ENCODE results near the gene ALDH3A1. TPM values are rescaled to one million over a fixed set of nuclear protein-coding genes. Genes with fewer than 3 reads are reported as not detected.

The ALDH3A1 gene
- total RNA-seq, 1 experiment from 2014 or later = 0.39 TPM

- no peak overlapping the region for H4K5ac ChIP-seq (ENCODE audit: insufficient read length, low read depth, low read length)
- no peak overlapping the region for H3K56ac ChIP-seq (ENCODE audit: insufficient read length, low read depth, low read length)
- H3K4me2 ChIP-seq (ENCODE audit: insufficient read depth, insufficient read length, low read length) = no peak overlapping the region
- no peak overlapping the region for H2BK15ac ChIP-seq (ENCODE audit: low read depth, low read length)
- no peak overlapping the region for H3K23ac ChIP-seq (ENCODE audit: insufficient read length, low read depth, low read length)
- no peaks in the 10 kb centered on the region for H3K9me3 Mint-ChIP-seq
- no peak overlapping the region for H2AFZ ChIP-seq (ENCODE audit: low read length)
- no peaks in the 10 kb centered on the region for H3K4me1 ChIP-seq (ENCODE audit: insufficient read depth, low read length)
- no peak overlapping the region for H3K14ac ChIP-seq (ENCODE audit: insufficient read depth, low read length)
- no peak for DNase-seq
- no peaks in the 10 kb centered on the region for H3K27me3 Mint-ChIP-seq (ENCODE audit: low read depth)
- no peak overlapping the region; a peak in 1 of 5 replicates for H3K4me3 Mint-ChIP-seq
- H3K36me3 Mint-ChIP-seq (ENCODE audit: insufficient read depth in 1 of 3, low read depth in 3 of 3) = no peaks in the 10 kb centered on the region
- no peak overlapping the region for H2BK5ac ChIP-seq (ENCODE audit: insufficient read length, low read length)
- no peak overlapping the region for H2BK12ac ChIP-seq (ENCODE audit: insufficient read length, low read depth, low read length)
- no peak overlapping the region for H2BK120ac ChIP-seq (ENCODE audit: low read depth, low read length, poor library complexity, severe bottlenecking)
- H3K9ac ChIP-seq (ENCODE audit: extremely low read depth, insufficient read length, low read length) = no peak overlapping the region
- H3K4me1 Mint-ChIP-seq = peaks cover 4 to 13% of the 10 kb centered on the region in 2 experiments
- no peak for TF ChIP-seq CTCF (conservative IDR thresholded peaks at IDR 0.05)
- no peaks in the 10 kb centered on the region for H3K79me2 ChIP-seq (ENCODE audit: insufficient read depth, low read length)
- H3K27ac Mint-ChIP-seq = no peak overlapping the region
- no peak overlapping the region for H3K18ac ChIP-seq (ENCODE audit: insufficient read length, low read depth, low read length)
- no peaks in the 10 kb centered on the region for H3K79me1 ChIP-seq (ENCODE audit: insufficient read depth, low read depth, low read length, poor library complexity, severe bottlenecking)
- H4K91ac ChIP-seq (ENCODE audit: insufficient read length, low read depth, low read length) = no peak overlapping the region
- no peaks in the 10 kb centered on the region for H4K20me1 ChIP-seq (ENCODE audit: control insufficient read depth, insufficient read depth, insufficient read length)
- no peak overlapping the region for H3K27ac ChIP-seq (ENCODE audit: insufficient read length, low read depth, low read length)
- H3K4ac ChIP-seq (ENCODE audit: low read depth, low read length) = no peak overlapping the region
- no peak overlapping the region for H2AK5ac ChIP-seq (ENCODE audit: insufficient read length, low read length)
- no peaks in the 10 kb centered on the region for H3K23me2 ChIP-seq (ENCODE audit: insufficient read length, low read depth, low read length, poor library complexity, severe bottlenecking)
- no peak overlapping the region for H2BK20ac ChIP-seq (ENCODE audit: low read depth, low read length, poor library complexity, severe bottlenecking)
- H3K9me3 ChIP-seq (ENCODE audit: control insufficient read depth, low read depth, low read length) = no peaks in the 10 kb centered on the region
- no peak overlapping the region for H3T11ph ChIP-seq (ENCODE audit: low read length)
- WGBS (ENCODE audit: extremely low coverage, insufficient read length, low lambda C conversion rate) = no CpG with 5 or more reads among the region's 5 CpGs
- H4K8ac ChIP-seq (replicated peaks; ENCODE audit: insufficient read length, low read depth, low read length) = no peak overlapping the region
- no peaks in the 10 kb centered on the region for H3K27me3 ChIP-seq (ENCODE audit: insufficient read depth, low read length)
Observed at GRCh38 chr17:19720210-19720475, 28.0 kb downstream of the ALDH3A1 start.
